Lung (tissue), 12 donors: Measurements from ENCODE around the gene RTTN. TPM values are rescaled to one million over a fixed set of nuclear protein-coding genes. Genes with fewer than 3 reads are reported as not detected.

Source experiments
- ATAC-seq: fragments of 200-7000 bp; cut with Tn5 transposase; one replicate; pipeline ENCODE4 v1.9.1; 2020; ENCODE audit warnings: moderate number of reproducible peaks; ENCODE audit not compliant: insufficient read depth, low FRiP score
- DNase-seq, 3 donors: peaks; one replicate each; pipeline ENCODE4 v3.0.0-alpha.2; 2013 to 2017
- H3K27ac ChIP-seq, 2 donors: one replicate each; pipeline ENCODE4 v1.5.1; 2013; ENCODE audit warnings: mild to moderate bottlenecking in 2 of 2, moderate library complexity in 2 of 2, control low read depth in 1 of 2, inconsistent platforms in 1 of 2, low read depth in 1 of 2, low read length in 1 of 2
- H3K27me3 ChIP-seq, 3 donors: one replicate each; pipeline ENCODE4 v1.5.1; 2013; ENCODE audit warnings: low read length in 2 of 3; ENCODE audit not compliant: control insufficient read depth in 3 of 3, insufficient read depth in 3 of 3
- H3K36me3 ChIP-seq, 4 donors: one replicate each; pipeline ENCODE4 v1.5.1; 2013; ENCODE audit warnings: low read length in 4 of 4, mild to moderate bottlenecking in 1 of 4, moderate library complexity in 1 of 4; ENCODE audit not compliant: control insufficient read depth in 4 of 4, insufficient read depth in 4 of 4
- H3K4me1 ChIP-seq, 5 donors: one replicate each; pipeline ENCODE4 v1.5.1; 2013; ENCODE audit warnings: low read length in 5 of 5, mild to moderate bottlenecking in 2 of 5, moderate library complexity in 1 of 5; ENCODE audit not compliant: control insufficient read depth in 5 of 5, insufficient read depth in 5 of 5
- H3K4me3 ChIP-seq: one replicate; pipeline ENCODE4 v1.5.1; 2013; ENCODE audit warnings: mild to moderate bottlenecking, control low read depth, moderate library complexity
- H3K9ac ChIP-seq, 2 donors: one replicate each; pipeline ENCODE4 v1.5.1; 2013; ENCODE audit warnings: low read length in 2 of 2, control low read depth in 1 of 2; ENCODE audit not compliant: insufficient read depth in 1 of 2
- H3K9me3 ChIP-seq, 4 donors: one replicate each; pipeline ENCODE4 v1.5.1; 2013; ENCODE audit warnings: low read length in 3 of 4, mild to moderate bottlenecking in 1 of 4, moderate library complexity in 1 of 4; ENCODE audit not compliant: control insufficient read depth in 4 of 4, insufficient read depth in 3 of 4
- CTCF ChIP-seq: IDR thresholded peaks from 2 replicates; pipeline ENCODE4 v1.5.1; 2012; ENCODE audit warnings: mild to moderate bottlenecking; ENCODE audit errors: control extremely low read depth, extremely low read depth
- WGBS, 2 donors: extraction: QIAGEN DNeasy Blood & Tissue Kit; methylation state at CpG; one replicate each; pipeline ENCODE4 v1.1.7; 2013; 5-methylcytosine and 5-hydroxymethylcytosine counted together
- polyA plus RNA-seq, 2 donors: library from polyadenylated mRNA; stranded (reverse); fragments of 200-250 nt; gene quantifications; one replicate each; pipeline ENCODE4 v1.2.1, GENCODE V29; 2013
- total RNA-seq, 2 donors: library from RNA; depleted of rRNA in 1 of 2; stranded (reverse); fragments of >200 nt in 1 of 2; gene quantifications; one replicate each; pipeline ENCODE4 v1.2.1, GENCODE V29; 2014 to 2021
- donor health status: control.
- donor health status: control.
- donor health status: Bipolar disorder and iron deficiency.
- donor health status: healthy.
- donor health status: DM: yes; HTN: yes; CAD: no.

Gene RTTN
- total and polyA plus RNA-seq, 4 donors = 2.1 to 50.8 (median 9.2) TPM

DNA sequence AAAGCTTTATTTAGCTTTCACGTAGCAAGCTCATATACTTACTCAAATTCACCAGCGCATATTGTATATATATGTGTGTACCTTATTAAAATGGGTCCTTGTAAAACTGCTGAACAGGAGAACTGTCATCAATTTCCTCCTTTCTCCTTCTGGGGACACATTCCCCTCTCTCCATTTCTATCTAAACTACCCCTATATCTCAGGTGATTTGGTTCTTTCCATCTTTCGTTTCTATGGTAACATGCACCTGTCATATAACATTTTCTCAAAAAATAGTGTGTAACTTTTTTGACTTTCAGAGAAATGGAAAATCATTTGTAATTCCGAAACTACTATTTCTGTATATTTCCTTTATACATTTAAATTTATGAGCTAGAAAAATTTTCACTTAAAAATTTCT lies 174.3 kb downstream of the RTTN start:
- H3K9ac ChIP-seq = no peak overlapping the region
- DNase-seq (no peak), ATAC-seq (no peak)
- H3K4me1 ChIP-seq = no peaks in the 10 kb centered on the region
- TF ChIP-seq CTCF = no peak
- H3K9me3 ChIP-seq = no peaks in the 10 kb centered on the region
- no peaks in the 10 kb centered on the region for H3K27me3 ChIP-seq
- no peak overlapping the region for H3K27ac ChIP-seq
- H3K4me3 ChIP-seq = no peak overlapping the region
- peaks cover 0 to 5% (median 3%) of the 10 kb centered on the region in 4 donors for H3K36me3 ChIP-seq
- WGBS, 2 donors = 98 to 99% methylated on average over 4 of the region's 4 CpGs

- Histone ChIP-seq H3K4me3 (no peak overlapping the region), H3K27ac (no peak overlapping the region), H3K4me1 (no peaks in the 10 kb centered on the region), H3K9ac (no peak overlapping the region), H3K27me3 (no peaks in the 10 kb centered on the region), H3K36me3 (peaks cover 0 to 5% (median 2%) of the 10 kb centered on the region in 4 donors), H3K9me3 (no peaks in the 10 kb centered on the region)
- ATAC-seq (no peak), DNase-seq (no peak)
- 92 to 93% methylated on average over 1 of the region's 1 CpG for WGBS, 2 donors
- no peak for TF ChIP-seq CTCF
Measured at GRCh38 chr18:70030728-70031127, 174.8 kb downstream of the RTTN start.

- ATAC-seq (no peak), DNase-seq (no peak)
- Histone ChIP-seq H3K4me1 (no peaks in the 10 kb centered on the region), H3K27ac (no peak overlapping the region), H3K4me3 (no peak overlapping the region), H3K9me3 (no peaks in the 10 kb centered on the region), H3K36me3 (peaks cover 0 to 12% (median 5%) of the 10 kb centered on the region in 4 donors), H3K27me3 (no peaks in the 10 kb centered on the region), H3K9ac (no peak overlapping the region)
- TF ChIP-seq CTCF = no peak
- 93 to 95% methylated on average over 1 of the region's 1 CpG for WGBS, 2 donors
Measured at GRCh38 chr18:70029163-70029562, 176.3 kb downstream of the RTTN start.

DNA sequence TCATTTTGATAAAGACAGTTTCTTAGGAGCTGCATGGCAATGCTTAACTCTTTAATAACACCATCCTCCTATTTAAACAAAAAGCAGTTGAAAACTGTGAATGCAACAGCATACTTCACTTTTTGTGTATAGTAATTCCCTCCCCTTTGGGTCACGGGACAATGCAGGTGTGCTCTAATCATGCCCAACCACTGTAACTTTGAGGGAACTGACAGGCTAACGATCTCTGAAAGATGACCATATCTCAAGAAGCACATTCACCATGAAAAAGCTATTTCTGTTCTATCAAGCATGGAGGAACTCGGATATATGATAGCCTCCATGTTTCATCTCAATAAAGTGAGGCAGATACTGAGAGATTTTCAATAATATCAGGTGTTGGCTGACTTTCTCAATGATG lies 176.8 kb downstream of the RTTN start:
- Histone ChIP-seq H3K27ac (no peak overlapping the region), H3K4me1 (no peaks in the 10 kb centered on the region), H3K4me3 (no peak overlapping the region), H3K9me3 (no peaks in the 10 kb centered on the region), H3K36me3 (peaks cover 0 to 12% (median 9%) of the 10 kb centered on the region in 4 donors), H3K9ac (no peak overlapping the region), H3K27me3 (no peaks in the 10 kb centered on the region)
- ATAC-seq = no peak
- TF ChIP-seq CTCF = no peak
- no peak for DNase-seq
- WGBS, 2 donors = 93 to 98% methylated on average over 3 of the region's 3 CpGs
